A673 (cell line): ENCODE results near the gene CLEC4F. TPM values are rescaled to one million over a fixed set of nuclear protein-coding genes. Genes with fewer than 3 reads are reported as not detected.
A peak's percentile ranks its signal among the peaks of the same experiment; 100 is the strongest.

Experiments
- BruUV-seq: library from RNA; stranded (reverse); fragments of 400-500 nt; replicated peaks from 2 replicates; lab custom pipeline; 2021; lab: Mats Ljungman, UMichigan
- CTCF ChIA-PET: fragments of 300-600 bp; sonication (Branson Sonifier 250); formaldehyde crosslinking; loops from one replicate; lab custom pipeline; 2022; ENCODE audit warnings: antibody characterized with exemption; lab: Charles Lee
- POLR2A ChIA-PET: fragments of 300-600 bp; sonication (Branson Sonifier 250); formaldehyde crosslinking; loops from one replicate; lab custom pipeline; 2022; ENCODE audit warnings: antibody characterized with exemption; ENCODE audit not compliant: low non-redundant PET; lab: Charles Lee
- DNase-seq: peaks from one replicate; pipeline ENCODE4 v3.0.0-alpha.2; 2015; ENCODE audit warnings: low spot score
- H3K27ac ChIP-seq: fragments of 200-600 bp; sonication (generic); 2 replicates; pipeline ENCODE4 v1.5.1; 2016; ENCODE audit warnings: mixed run types, low read depth, mild to moderate bottlenecking, mixed read lengths, antibody characterized with exemption, low read length; ENCODE audit not compliant: poor library complexity, severe bottlenecking
- H3K27me3 ChIP-seq: fragments of 200-600 bp; sonication (generic); replicated peaks from 2 replicates; pipeline ENCODE4 v1.6.1; 2017; ENCODE audit warnings: mixed run types, low read depth, mild to moderate bottlenecking, mixed read lengths, antibody characterized with exemption, low read length; ENCODE audit not compliant: insufficient read depth, poor library complexity
- H3K36me3 ChIP-seq: fragments of 200-600 bp; sonication (generic); 2 replicates; pipeline ENCODE4 v1.6.1; 2016; ENCODE audit warnings: mixed run types, mild to moderate bottlenecking, mixed read lengths, antibody characterized with exemption, low read length; ENCODE audit not compliant: insufficient read depth, poor library complexity, severe bottlenecking
- H3K4me1 ChIP-seq: fragments of 200-600 bp; sonication (generic); 2 replicates; pipeline ENCODE4 v1.6.1; 2017; ENCODE audit warnings: mixed run types, mild to moderate bottlenecking, mixed read lengths, antibody characterized with exemption, low read length; ENCODE audit not compliant: insufficient read depth, poor library complexity, severe bottlenecking
- H3K4me3 ChIP-seq: fragments of 200-600 bp; sonication (generic); 2 replicates; pipeline ENCODE4 v1.5.1; 2016; ENCODE audit warnings: low read depth, mixed run types, mild to moderate bottlenecking, mixed read lengths, low read length; ENCODE audit not compliant: poor library complexity, severe bottlenecking
- H3K9me3 ChIP-seq: fragments of 200-600 bp; sonication (generic); 2 replicates; pipeline ENCODE4 v1.6.1; 2016; ENCODE audit warnings: mixed run types, low read depth, mild to moderate bottlenecking, mixed read lengths, antibody characterized with exemption, low read length; ENCODE audit not compliant: poor library complexity, severe bottlenecking
- EZH2 ChIP-seq: fragments of 200-600 bp; sonication (generic); IDR thresholded peaks from 2 replicates; pipeline ENCODE4 v1.6.1; 2017; ENCODE audit warnings: borderline replicate concordance, low read depth, mild to moderate bottlenecking, mixed read lengths, antibody characterized with exemption, low read length; ENCODE audit not compliant: poor library complexity, severe bottlenecking
- intact Hi-C: fragments of 100-400 bp; cut with micrococcal nuclease; formaldehyde crosslinking; loops from one replicate; pipeline ENCODE4 v1.10.0; 2022; ENCODE audit not compliant: unreplicated experiment
- total RNA-seq: library from RNA; stranded (reverse); gene quantifications from 2 replicates; pipeline ENCODE4 v1.2.3, GENCODE V29; 2021
- TF ChIP-seq, protein P1 (sequence below): fragments of 300-800, 200-600 bp; sonication (generic); conservative IDR thresholded peaks from 2 replicates; pipeline ENCODE4 v1.5.1; 2017; ENCODE audit warnings: low read depth, mild to moderate bottlenecking, antibody characterized with exemption, low read length, moderate library complexity, mixed read lengths

The CLEC4F gene
- total RNA-seq, 1 experiment from 2014 or later: 0.67 TPM

DNA sequence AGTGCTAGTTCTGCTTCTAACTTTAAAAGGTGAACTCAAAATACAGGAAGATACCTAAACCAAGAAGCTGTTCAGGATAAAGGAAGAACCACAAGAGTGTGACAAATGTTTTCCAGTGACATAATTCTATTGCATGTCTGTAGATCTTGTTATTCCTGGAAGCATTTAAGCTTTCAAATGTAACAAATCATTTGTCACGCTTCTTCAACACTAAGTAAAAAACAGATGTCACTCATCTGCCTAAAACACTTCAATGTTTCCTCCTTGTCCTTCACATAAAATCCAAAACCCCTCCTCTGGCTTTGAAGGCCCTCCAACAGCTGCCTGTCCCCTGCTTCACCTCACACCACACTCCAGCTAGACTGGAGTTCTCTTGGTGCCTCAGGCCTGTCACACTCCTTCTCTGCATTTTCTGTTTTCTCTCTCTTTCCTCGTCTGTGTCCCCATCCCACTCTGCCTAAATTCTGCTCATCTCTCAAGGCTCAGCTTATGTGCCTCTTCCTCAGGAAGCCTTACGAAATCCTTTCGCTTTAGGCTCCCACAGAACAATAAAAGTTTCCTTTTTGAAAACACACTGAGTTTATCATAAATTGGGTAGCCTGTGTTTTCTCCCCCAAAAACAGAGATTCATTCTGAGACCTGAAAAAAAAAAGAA is 6.4 kb upstream of the CLEC4F start:
- ChIA-PET CTCF (no interaction called here), POLR2A (no interaction called here)
- intact Hi-C loops: no loop called here
- no peak for TF ChIP-seq EZH2
- TF ChIP-seq, protein P1, sequence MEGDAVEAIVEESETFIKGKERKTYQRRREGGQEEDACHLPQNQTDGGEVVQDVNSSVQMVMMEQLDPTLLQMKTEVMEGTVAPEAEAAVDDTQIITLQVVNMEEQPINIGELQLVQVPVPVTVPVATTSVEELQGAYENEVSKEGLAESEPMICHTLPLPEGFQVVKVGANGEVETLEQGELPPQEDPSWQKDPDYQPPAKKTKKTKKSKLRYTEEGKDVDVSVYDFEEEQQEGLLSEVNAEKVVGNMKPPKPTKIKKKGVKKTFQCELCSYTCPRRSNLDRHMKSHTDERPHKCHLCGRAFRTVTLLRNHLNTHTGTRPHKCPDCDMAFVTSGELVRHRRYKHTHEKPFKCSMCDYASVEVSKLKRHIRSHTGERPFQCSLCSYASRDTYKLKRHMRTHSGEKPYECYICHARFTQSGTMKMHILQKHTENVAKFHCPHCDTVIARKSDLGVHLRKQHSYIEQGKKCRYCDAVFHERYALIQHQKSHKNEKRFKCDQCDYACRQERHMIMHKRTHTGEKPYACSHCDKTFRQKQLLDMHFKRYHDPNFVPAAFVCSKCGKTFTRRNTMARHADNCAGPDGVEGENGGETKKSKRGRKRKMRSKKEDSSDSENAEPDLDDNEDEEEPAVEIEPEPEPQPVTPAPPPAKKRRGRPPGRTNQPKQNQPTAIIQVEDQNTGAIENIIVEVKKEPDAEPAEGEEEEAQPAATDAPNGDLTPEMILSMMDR: no peak
- BruUV-seq: no TSS peak
- no peaks in the 10 kb centered on the region for H3K36me3 ChIP-seq
- DNase-seq: peak; percentile 24
- no peaks in the 10 kb centered on the region for H3K9me3 ChIP-seq
- no peak overlapping the region for H3K4me3 ChIP-seq
- H3K4me1 ChIP-seq: peaks cover 5% of the 10 kb centered on the region
- no peaks in the 10 kb centered on the region for H3K27me3 ChIP-seq
- H3K27ac ChIP-seq: no peak overlapping the region

- ChIA-PET POLR2A (no interaction called here), CTCF (interaction anchor here (0.6 to 0.7 kb wide), 2 partner anchors 33 to 141 kb away, joined by 3 to 7 read pairs; partner anchors contain the start of gene FIGLA)
- no peaks in the 10 kb centered on the region for H3K9me3 ChIP-seq
- DNase-seq: no peak
- intact Hi-C loops: no loop called here
- TF ChIP-seq, protein P1: no peak
- no peak overlapping the region for H3K4me3 ChIP-seq
- H3K27me3 ChIP-seq: no peaks in the 10 kb centered on the region
- no TSS peak for BruUV-seq
- H3K27ac ChIP-seq: no peak overlapping the region
- H3K4me1 ChIP-seq: peaks cover 5% of the 10 kb centered on the region
- no peaks in the 10 kb centered on the region for H3K36me3 ChIP-seq
Observed at GRCh38 chr2:70823249-70823648, 2.9 kb upstream of the CLEC4F start.

GRCh38 chr2:70822843-70823242 is 2.4 kb upstream of the CLEC4F start:
- ChIA-PET POLR2A (no interaction called here), CTCF (no interaction called here)
- no peaks in the 10 kb centered on the region for H3K27me3 ChIP-seq
- no peak for DNase-seq
- TF ChIP-seq EZH2: no peak
- TF ChIP-seq, protein P1: no peak
- H3K9me3 ChIP-seq: no peaks in the 10 kb centered on the region
- H3K4me1 ChIP-seq: peaks cover 5% of the 10 kb centered on the region
- intact Hi-C loops: no loop called here
- H3K4me3 ChIP-seq: no peak overlapping the region
- H3K27ac ChIP-seq: no peak overlapping the region
- no TSS peak for BruUV-seq
- H3K36me3 ChIP-seq: no peaks in the 10 kb centered on the region
